GM12891 (cell line): ENCODE data around the gene TNS1.

Experiments used
- DNase-seq: peaks from one replicate; pipeline ENCODE4 v3.0.0; 2011; ENCODE audit warnings: low spot score; ENCODE audit not compliant: insufficient read length
- FAIRE-seq: peaks from 2 replicates; lab custom pipeline; 2011; peaks lifted over from hg19 to GRCh38; lab: Jason Lieb, UNC
- PAX5 ChIP-seq: IDR thresholded peaks from 2 replicates; pipeline ENCODE4 v1.6.1; 2011; ENCODE audit warnings: low read length, moderate library complexity, mild to moderate bottlenecking; ENCODE audit not compliant: insufficient read depth, severe bottlenecking
- POLR2A ChIP-seq: IDR thresholded peaks from 2 replicates; pipeline ENCODE4 v1.6.1; 2011; ENCODE audit warnings: low read depth, low read length, control low read depth
- POLR2AphosphoS5 ChIP-seq: IDR thresholded peaks from 2 replicates; pipeline ENCODE4 v1.6.1; 2011; ENCODE audit warnings: low read depth, low read length, control low read depth
- POU2F2 ChIP-seq: IDR thresholded peaks from 2 replicates; pipeline ENCODE4 v1.6.1; 2011; ENCODE audit warnings: low read depth, mild to moderate bottlenecking, control low read depth, low read length, moderate library complexity
- SPI1 ChIP-seq: IDR thresholded peaks from 2 replicates; pipeline ENCODE4 v1.6.1; 2011; ENCODE audit warnings: low read depth, low read length, control low read depth
- TAF1 ChIP-seq: IDR thresholded peaks from 2 replicates; pipeline ENCODE4 v1.6.1; 2011; ENCODE audit warnings: low read depth, low read length, control low read depth

The TNS1 gene

DNA sequence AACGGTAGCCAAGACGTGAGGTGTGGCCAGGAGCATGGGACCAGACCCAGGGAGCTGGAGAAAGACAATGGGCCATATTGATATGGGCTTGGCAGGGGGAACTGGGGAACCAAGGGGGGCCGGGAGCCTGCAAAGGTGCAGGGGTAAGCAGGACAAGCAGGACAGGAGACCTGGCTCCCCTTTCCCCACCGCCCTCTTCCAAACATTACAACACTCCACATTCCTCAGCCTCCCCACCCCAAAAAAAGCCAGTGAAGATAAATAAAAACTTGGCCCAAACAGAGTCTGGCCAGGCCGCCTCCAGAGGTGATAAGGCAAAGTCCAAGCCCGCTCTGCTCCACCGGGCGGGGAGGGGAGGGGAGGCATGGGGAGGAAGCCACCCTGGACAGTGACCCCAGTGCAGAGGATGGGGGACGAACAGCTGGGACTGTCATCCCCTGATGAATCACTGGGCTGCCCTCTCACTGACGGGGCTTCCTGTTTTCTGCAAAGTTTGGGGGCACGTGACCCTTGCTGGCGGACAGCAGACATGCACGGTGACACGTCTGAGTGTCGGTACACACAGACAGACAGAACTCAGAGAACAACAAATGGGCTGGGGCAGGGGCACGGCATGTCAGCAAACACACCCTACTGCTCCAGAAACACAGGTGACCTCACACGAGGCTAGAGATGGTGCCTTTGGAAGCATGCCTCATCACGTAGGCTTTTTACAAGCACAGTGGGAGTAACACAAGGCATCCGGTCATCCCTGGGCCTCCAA is 100.2 kb downstream of the TNS1 start:
- no peak for TF ChIP-seq POU2F2
- peak; percentile 70 for TF ChIP-seq SPI1
- no peak for DNase-seq
- peak; percentile 90 for FAIRE-seq

DNA sequence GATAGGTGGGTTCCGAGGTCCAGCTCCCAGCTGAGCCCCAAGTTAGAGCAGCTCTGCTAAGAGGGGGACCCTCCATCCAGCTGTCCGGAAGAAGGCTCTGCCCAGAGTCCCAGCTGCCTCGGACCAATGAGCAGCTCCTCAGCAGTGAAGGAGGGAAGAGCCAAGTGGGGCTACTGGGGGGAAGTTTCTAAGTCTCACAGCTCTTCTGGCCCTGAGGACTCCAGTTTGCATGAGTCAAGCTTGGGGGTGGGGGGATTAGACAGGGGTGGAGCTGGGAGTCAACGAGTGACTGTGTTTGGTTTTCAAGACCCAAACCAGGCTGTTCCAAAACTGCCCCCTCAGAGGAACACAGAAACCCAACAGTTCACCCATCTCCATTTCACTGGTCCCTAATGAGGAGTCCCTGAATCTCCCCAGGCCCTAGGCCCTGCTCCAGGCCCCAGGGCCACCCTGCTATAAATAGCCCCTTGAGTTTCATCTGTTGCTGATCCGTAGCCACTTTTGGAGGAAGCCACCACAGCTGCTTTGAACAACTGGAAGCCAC is 100.9 kb downstream of the TNS1 start:
- FAIRE-seq = no peak
- TF ChIP-seq POU2F2 (no peak), POLR2AphosphoS5 (no peak), SPI1 (no peak), POLR2A (no peak), TAF1 (no peak), PAX5 (no peak)

DNA sequence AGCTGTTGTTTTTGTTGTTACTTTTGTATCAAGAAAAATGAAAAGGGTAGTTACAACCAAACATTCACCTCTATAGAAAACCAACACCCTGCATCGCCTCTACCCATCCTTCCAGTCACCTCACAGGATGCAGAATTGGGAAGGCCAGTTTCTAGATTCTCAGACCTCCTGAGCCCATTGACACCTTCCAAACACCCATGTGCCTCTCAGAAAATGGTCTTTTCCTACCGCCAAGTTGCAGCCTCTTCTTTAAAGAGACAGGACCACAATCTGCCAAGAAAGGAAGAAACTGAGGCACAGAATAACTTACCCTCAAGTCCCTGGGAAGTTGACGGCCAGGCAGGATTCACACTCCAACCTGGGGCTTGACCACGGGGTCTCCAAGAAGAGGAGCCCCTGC is 101.4 kb downstream of the TNS1 start:
- TF ChIP-seq POLR2AphosphoS5 (no peak), SPI1 (no peak), POLR2A (no peak), POU2F2 (no peak), TAF1 (no peak), PAX5 (no peak)
- no peak for DNase-seq
- no peak for FAIRE-seq

More for the DNA sequence above, 100.9 kb downstream of the TNS1 start:
- no peak for DNase-seq

DNA sequence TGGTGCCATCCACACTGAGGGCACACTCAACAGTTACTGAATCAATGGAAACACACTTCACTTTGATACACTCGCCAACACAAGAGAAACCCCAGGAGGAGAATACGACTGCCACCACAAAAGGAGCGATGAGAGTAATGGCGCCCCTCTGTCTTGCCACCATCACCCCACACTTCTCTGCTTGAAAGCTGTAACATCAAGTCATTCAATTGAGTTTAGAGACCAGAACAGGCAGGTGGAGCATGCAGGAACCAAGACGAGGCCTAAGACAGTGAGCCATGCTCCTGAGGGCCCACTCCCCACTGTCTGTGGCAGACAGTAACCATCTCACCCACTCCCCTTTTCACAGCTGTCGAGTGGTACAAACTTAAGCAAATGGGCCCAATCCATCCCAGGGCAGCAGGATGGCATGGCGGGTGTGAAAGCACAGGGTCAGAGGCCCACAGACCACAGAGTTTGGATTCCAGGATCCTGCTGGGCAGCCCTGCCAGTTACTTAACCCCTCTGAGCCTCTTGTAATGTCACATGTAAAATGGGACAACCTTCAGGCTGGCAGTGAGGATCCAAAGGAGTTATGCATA is 101.9 kb downstream of the TNS1 start:
- DNase-seq = no peak
- FAIRE-seq = no peak
- TF ChIP-seq TAF1 (no peak), POLR2AphosphoS5 (no peak), POLR2A (no peak), PAX5 (no peak), SPI1 (no peak), POU2F2 (no peak)

DNA sequence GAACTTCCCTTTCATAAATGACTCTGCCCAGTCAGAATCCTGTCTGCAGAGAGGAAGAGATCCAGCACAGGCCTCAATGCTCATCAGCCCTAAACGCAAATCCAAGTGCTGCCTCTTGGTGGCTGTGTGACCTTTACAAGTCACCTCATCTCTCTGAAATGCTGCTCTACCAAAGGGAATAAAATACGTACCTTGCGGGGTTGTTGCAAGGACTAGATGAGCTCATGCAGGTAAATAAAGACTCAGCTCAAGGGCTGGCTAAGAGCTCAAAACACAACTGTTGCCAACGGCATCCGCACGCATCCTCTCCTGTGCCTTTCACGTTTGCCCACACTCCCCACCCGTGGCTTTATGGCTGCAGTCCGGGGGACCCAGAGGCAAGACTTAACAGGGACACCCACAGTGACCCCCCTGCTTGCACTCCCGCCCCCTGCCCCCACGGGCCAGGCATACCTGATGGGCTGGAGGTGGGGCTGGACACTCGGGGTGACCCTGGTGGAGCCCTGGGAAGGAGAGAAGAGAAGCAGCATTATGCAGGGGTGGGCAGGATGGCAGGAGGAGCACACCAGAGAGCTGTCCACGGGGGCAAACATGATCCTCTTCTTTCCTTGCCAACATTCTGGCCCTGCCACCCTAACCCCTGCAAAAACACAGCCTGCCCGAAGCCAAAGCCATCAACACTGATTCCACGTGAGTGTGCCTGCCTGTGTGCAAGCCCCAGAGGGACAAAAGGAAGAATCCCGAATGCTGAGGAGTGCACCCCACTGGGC is 102.6 kb downstream of the TNS1 start:
- FAIRE-seq = no peak
- TF ChIP-seq POLR2A (no peak), SPI1 (no peak), TAF1 (no peak), POLR2AphosphoS5 (no peak), PAX5 (no peak), POU2F2 (no peak)

DNA sequence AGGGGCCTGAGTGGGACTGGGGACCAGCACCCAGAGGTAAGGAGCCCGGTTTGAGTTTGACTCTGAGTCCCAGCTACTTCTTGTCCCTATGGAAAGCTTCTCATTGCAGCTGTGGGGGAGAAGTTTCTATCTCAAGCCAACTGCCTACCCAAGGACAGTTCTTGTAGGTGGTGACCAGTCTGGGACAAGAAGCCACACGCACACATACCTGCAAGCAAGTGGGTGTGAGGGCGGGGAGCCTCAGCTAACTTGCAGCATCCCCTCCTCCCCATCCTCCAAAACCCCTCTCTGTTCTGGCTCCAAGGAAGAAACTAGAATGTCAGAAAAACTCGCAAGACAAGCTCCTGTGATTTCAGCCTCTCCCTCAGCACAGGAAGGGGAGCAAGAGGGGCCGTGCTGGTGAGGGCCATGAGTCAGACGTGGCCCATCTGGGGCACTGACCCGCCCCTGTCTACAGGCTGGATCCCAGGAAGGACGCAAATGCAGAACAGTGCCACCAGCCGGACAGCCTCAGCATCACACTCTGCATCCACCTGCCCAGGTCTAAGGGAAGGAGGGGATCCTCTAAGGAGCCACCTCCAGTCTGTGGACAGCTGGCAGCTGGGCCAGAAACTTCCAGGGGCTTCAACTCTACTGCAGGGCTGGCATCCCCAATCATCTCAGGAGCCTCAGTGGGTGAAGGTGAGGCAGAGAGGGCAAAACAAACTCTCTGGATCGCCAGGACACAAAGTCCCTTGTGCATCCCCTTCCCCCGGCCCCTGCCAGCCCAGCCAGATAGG is 103.4 kb downstream of the TNS1 start:
- TF ChIP-seq SPI1 (no peak), POU2F2 (no peak), POLR2AphosphoS5 (no peak), POLR2A (no peak), TAF1 (no peak), PAX5 (no peak)
- peak; percentile 53 for DNase-seq
- peak; percentile 45 for FAIRE-seq

More for the DNA sequence above, 102.6 kb downstream of the TNS1 start:
- DNase-seq = no peak

DNA sequence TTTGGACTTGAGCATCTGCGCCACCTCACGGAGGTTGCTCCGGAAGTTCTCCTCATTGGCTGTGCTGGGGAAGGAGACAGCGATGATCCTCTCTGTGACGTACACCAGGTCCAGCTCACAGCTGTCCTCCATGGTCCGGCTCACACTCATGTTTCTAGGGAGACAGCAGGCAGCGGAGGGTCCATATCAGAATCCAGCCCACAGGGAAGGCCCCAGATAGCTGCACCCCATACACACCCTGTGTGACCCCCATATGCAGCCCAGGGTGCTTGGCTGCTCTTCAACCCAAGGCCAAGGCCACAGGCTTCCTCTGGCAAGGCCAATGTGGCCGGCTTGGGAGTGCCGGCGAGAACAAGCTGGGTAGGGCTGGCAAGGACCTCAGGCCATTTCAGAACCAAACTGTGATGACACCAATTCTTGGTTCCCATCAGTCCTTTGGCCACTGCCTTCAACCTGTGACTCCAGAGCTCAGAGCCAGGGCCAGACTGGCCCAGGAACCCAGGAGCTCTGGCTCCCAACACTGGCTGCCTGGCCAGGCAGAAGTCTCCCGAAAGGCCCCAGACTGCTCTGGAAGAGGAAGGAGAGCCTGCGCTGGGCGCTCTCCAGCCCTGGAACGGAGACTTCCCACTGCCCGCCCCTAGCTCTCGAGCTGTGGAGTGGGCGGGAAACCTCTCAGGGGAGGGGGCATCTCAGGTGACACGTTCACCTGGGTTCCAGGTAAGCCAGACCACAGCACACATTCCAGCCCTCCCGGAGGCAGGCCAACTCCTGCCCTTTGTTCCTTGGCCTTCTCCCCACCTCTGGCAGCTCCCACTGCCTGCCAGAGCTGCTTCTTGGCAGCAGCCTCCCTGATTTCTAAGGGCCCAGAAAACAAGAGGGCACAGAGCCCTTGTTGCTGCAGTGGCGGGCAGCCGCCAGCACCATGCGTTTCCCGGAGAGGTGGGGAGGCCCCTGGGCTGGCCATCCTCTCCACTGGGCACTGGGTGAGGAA is 104.7 kb downstream of the TNS1 start:
- FAIRE-seq (no peak), DNase-seq (no peak)
- TF ChIP-seq TAF1 (no peak), POU2F2 (no peak), SPI1 (no peak), POLR2A (no peak), PAX5 (no peak), POLR2AphosphoS5 (no peak)

DNA sequence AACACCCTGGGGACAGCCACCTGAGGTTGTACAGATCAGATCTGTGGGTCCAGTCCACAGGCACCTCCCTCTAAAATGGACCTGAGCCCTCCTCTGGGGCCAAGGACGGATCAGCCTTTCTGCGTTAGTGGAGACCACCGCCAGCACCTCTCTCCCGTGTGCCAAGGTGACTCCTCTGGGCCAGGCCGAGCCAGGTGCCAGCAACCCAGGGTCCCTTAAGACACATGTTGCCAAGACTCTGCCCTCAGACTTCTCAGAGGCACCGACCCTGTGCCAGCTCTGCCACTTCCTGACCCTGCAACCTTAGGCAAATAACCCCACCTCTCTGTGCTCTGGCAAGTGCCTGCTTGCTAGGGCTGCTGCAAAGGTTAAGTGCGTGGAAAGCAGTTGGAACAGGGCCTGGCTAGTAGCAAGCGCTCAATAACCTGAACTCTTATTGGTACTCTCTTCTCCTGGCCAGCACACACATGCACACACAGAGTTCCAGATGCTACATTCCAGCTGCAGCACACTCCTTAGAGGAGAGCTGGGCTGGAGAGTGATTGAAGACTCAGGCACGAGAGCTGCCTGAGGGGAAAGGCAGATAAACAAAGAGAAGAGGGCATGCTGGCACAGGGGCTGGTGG is 105.6 kb downstream of the TNS1 start:
- TF ChIP-seq SPI1 (no peak), POLR2A (no peak), POLR2AphosphoS5 (no peak), TAF1 (no peak), PAX5 (no peak), POU2F2 (no peak)
- DNase-seq (no peak), FAIRE-seq (no peak)
